ENCODE measurements around the gene BANK1.
"Not testable (repeated sequence)": the region's sequence is repeated elsewhere in the genome, so short reads cannot be mapped to it uniquely, and the experiment has no call there.

The BANK1 gene

DNA sequence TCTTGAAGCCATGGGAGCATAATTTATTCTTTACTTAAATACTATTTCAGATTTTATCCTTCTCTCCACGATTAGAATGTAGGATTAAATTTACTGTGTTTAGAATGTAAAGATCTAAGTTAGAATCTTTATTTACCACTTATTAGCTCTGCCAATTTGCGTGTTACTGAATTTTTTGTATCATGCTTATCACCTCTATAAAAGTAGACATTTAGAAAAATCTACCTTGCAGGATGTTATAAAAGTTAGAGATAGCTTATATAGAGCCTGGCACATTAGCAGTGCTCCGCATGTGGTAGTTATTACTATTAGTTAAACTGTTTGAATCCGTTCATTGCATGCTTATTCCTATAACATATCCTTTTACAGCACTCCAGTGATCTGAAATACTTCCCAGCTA, 97.9 kb downstream of the BANK1 start:
- DNase-seq (ENCODE audit: low read depth): no peak

- not testable (repeated sequence) for DNase-seq (ENCODE audit: low read depth)
Measured at GRCh38 chr4:101905527-101905926, 115.0 kb downstream of the BANK1 start.

DNA sequence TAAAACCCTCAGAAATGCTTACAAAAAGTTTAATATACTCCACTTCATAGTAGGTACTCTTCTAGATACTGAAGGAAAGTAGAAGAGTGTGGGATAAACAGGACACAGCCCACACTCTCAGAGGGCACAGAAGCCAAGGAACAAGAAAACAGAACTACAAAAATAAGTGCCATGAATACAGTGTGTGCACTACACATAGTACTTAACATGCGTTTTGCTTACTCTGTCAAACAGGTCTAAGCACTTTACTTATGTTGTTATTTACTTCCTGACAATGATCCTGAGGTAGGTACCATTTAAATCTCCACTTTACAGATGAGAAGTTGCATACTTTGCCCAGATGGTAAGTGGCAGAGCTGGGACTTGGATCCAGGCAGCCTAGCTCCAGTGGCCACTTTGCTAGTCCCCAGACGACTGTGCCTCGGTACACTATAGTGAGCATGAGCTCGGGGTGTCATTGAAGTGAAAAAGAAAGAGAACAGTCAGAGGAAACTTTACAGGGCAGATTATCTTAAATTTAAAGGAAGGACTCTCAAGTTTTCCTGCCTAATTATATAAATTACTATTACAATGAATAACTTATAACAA, 120.3 kb downstream of the BANK1 start:
- DNase-seq (ENCODE audit: low read depth): no peak

- DNase-seq (ENCODE audit: low read depth): no peak
Measured at GRCh38 chr4:101911616-101912015, 121.1 kb downstream of the BANK1 start.

- DNase-seq (ENCODE audit: low read depth): no peak
Measured at GRCh38 chr4:101914761-101915160, 124.2 kb downstream of the BANK1 start.

DNA sequence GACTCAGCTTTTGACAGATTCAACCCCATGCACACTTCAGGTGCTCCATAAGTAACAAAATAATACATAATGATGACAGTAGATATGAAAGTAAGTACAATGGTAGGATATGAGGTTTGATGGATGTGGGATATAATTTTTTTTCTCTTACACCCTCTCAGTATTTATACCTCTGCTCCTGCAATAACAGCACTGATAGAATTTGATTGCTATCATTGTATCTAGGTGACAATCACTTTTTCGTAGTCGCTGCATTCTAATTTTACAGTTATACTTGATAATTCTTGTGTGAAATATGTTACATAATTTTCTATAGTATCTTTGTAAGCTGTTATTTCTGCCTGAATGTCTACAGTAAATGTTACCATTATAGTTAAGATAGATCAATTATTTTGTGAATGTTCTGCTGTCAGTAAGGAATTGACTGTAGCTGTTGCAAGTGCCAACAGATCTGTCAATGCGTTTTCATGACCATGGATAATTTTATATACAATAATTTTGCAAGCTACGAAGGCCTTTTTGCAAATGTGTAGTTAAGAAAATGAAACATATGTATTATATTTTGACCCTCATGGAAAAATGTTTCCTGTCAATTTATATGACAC, 128.9 kb downstream of the BANK1 start:
- no peak for DNase-seq (ENCODE audit: low read depth)

DNA sequence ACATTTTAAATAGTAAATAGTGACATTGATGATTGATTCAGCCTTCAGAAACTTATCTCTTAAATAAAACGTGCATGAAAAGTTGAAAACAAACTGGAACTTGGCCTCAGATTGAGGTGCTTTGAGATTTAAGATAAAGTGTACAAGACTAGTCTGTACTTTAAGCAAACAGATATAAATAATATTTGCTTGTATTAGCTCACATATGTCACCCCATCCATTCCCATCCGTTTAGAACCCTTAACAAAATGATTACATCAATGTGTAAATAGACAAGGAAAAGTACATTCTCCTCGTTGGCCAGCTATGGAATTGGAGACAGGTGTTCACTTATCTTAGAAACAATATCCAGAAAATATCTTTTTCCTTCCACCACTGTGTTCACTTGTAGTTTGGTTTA, 130.8 kb downstream of the BANK1 start:
- DNase-seq (ENCODE audit: low read depth): no peak

- no peak for DNase-seq (ENCODE audit: low read depth)
Measured at GRCh38 chr4:101931619-101932018, 141.1 kb downstream of the BANK1 start.

- no peak for DNase-seq (ENCODE audit: low read depth)
Measured at GRCh38 chr4:101933855-101934254, 143.3 kb downstream of the BANK1 start.

GRCh38 chr4:101938836-101939235, 148.3 kb downstream of the BANK1 start:
- no peak for DNase-seq (ENCODE audit: low read depth)

GRCh38 chr4:101941816-101942358, 151.4 kb downstream of the BANK1 start:
- no peak for DNase-seq (ENCODE audit: low read depth)

- DNase-seq (ENCODE audit: low read depth): no peak
Measured at GRCh38 chr4:101942891-101943290, 152.4 kb downstream of the BANK1 start.

GRCh38 chr4:101944649-101945048, 154.1 kb downstream of the BANK1 start:
- DNase-seq (ENCODE audit: low read depth): no peak

GRCh38 chr4:101948055-101948454, 157.5 kb downstream of the BANK1 start:
- DNase-seq (ENCODE audit: low read depth): no peak

GRCh38 chr4:101948951-101949350, 158.4 kb downstream of the BANK1 start:
- no peak for DNase-seq (ENCODE audit: low read depth)

GRCh38 chr4:101950258-101950979, 159.9 kb downstream of the BANK1 start:
- no peak for DNase-seq (ENCODE audit: low read depth)

DNA sequence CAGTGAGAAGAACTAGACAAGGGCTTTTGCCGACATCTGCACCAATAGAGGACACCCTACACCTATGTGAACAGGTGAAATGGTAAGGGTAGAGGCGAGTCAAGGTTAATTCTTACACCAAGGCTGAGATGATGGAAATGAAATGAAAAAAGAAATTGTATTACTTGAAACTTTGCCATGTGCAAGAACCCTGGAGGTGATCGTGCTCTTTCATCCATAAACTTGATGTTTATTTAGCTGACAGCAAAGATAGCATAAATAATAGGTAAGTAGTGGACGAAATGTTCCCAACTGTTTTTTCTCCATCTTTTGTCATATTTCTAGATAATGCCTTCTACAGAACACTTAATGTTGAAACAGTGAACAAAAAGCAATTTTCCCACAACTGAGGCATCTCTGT, 162.5 kb downstream of the BANK1 start:
- no peak for DNase-seq (ENCODE audit: low read depth)

- peak; percentile 54 for DNase-seq (ENCODE audit: low read depth)
Measured at GRCh38 chr4:101953949-101954348, 163.4 kb downstream of the BANK1 start.

- no peak for DNase-seq (ENCODE audit: low read depth)
Measured at GRCh38 chr4:101954351-101954750, 163.8 kb downstream of the BANK1 start.

DNA sequence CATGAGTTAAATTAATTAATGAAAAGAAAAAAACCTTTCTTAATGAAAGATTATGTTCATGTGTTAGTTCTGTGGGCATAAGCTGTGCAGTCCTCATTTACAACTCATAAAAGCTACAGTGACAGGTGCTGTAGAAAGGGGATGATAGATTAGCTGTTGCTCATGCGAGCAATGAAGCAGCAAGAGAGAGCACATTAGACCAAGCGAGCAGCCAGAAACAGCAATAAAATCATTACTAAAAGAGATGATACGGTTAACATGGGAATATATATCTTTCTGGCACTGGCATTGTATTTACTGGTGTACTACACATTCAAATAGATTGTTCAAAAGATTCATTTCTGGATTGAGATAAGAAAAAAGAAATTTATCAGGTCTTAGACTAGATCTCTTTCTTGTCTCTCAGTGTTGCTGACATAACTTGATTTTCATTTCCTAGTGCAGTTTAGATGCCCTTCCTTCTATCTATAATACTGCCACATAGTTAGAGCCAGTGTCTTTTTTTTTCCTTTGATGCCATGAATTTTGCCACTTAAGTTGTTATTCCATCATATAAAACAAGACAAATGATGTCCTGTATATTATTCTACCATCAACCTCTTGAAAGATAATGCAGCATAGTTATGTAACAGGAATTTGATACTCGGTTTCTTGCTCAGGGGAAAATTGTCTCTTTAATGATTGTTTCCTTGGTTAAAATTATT, 164.6 kb downstream of the BANK1 start:
- DNase-seq (ENCODE audit: low read depth): no peak

DNA sequence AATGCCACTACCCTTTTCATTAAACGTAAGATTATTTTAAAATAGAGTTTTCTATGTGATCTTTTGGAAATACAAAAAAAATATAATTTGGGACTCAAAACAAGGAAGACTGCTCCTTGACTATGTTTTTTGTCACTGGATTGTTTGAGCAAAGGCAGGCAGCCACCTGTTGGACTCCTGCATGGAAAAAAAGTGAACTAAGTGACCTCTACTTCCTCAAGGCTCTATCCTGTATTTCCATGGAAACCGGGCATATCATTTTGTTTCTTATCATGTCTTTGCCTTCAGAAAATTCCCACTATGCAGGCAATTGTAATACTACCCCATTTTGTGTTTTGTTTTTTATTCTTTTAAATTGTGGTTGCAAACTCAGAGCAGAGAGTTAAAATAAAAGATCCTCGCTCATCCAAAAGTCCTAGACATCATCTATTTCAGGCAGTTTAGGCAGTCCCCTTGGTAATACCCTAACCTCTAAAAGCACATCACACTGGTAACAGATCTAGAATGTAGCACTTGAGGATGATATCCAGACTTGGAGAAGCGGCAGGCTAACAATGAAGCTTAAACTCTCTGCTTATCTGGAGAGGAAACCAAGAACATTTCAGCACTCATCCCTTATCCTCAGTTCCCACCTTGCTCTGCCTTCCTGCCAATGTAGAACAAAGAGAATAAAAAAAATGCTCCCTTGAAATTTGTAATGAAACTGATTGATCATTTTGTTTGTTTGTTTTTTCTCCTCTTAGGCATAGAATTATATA, 165.7 kb downstream of the BANK1 start:
- no peak for DNase-seq (ENCODE audit: low read depth)

DNA sequence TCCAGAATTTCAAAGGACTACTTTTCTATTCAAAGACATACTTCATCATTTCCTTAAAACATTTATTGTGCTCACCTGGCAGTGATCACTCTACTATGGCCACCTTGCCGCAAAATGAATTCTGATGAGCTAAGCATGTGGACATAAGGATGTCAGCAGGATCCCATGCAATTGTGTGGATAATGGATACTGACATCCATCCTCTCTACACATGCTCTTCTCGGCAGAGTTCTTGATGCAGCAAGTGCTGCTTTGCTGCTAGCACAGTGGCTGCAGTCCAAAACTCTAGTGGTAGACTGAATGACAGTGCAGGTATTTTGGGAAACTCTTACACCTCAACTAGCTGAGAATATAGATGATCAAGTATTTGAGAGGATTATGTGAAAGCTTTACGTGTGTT, 168.0 kb downstream of the BANK1 start:
- no peak for DNase-seq (ENCODE audit: low read depth)

Measured in HS-27A (cell line).